ENCODE data around the gene MORC3. TPM values are rescaled to one million over a fixed set of nuclear protein-coding genes. Genes with fewer than 3 reads are reported as not detected.

The MORC3 gene
- total and polyA plus RNA-seq, 2 of the 4 experiments (the other 2 are of a cell fraction) = 14.0 to 23.5 TPM

DNA sequence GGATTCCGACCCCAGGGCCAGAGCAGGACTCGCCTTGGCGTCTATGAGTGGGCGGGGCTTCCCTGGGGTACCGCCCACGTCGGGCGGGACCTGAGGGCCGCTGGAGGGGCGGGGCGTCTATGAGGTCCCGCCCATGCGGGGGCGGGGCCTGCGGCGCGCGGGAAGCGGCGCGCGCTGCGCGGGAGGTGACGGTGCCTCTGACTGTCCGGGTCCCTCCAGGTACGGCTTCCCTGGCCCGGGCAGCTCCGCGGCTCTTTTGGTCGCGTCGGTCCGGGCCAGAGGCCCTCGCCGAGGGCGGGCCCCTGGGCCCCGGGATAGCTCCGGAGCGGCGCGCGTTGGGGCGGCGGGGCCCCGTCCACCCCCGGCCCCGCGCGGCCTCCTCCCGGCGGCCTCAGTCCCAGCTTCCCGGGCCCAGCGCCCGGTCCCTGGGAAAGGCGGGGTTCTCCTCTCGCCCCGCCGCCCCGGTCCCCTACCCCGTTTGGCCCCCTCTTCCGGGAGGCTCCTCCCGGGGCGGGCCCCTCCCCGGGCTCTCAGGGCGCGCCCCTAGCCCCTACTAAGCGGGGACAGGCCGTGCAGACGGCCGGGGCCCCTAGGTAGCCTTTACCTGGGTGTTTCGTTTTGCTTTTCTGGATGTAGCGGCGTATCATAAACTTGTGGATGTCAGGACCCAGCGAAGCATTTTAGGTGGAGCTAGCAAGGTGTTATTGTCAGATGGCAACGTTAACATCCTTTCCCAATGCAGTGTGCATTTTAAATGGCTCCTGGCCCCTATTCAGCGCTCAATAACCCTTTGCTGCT, 65.4 kb downstream of the MORC3 start, which contains the start of gene CHAF1B:
Gene CHAF1B, plus strand, starts transcription at position 160 of the 798 bp plus-strand sequence. CDS start 745 bp downstream, outside the sequence.
- peaks cover 3 to 19% of the 10 kb centered on the region in 2 experiments; a peak in 2 of 4 replicates for H3K79me1 ChIP-seq (ENCODE audit: low read depth in 1 of 2, low read length in 2 of 2)
- no peak within 1 kb of the TSS; the same call in 1 of the 2 replicates for H3K27ac ChIP-seq (ENCODE audit: insufficient read depth, low read length)
- no peak within 1 kb of the TSS for H2BK5ac ChIP-seq (ENCODE audit: low read depth, low read length, poor library complexity, severe bottlenecking)
- DNase-seq (peak; percentile 65), ATAC-seq (ENCODE audit: low read depth) (peak; percentile 96)
- no peak within 1 kb of the TSS for H2BK20ac ChIP-seq (ENCODE audit: low read depth, low read length)
- TF ChIP-seq RCOR1 (IDR thresholded peaks at IDR 0.05; ENCODE audit: insufficient replicate concordance, low read length) (no peak), POLR2A (IDR thresholded peaks at IDR 0.05; ENCODE audit: low read depth, low read length) (peak; percentile 42; the same call in 1 of the 2 replicates), USF2 (IDR thresholded peaks at IDR 0.05; ENCODE audit: low read depth, low read length) (no peak)
- H2AK9ac ChIP-seq (replicated peaks; ENCODE audit: low read depth, low read length, poor library complexity) = peak within 1 kb of the TSS; percentile 3
- H3K56ac ChIP-seq (ENCODE audit: extremely low read depth, insufficient read depth, low read length) = 0 out of 2 replicates have a peak within 1 kb of the TSS, but pooled peaks have one; percentile 16
- H3K14ac ChIP-seq (replicated peaks; ENCODE audit: low read depth, low read length) = 0 out of 2 replicates have a peak within 1 kb of the TSS, but pooled peaks have one; percentile 15
- no peak within 1 kb of the TSS for H3K18ac ChIP-seq (ENCODE audit: low read depth, low read length)
- H4K8ac ChIP-seq (ENCODE audit: low read depth in 2 of 2, low read length in 2 of 2) = no peak within 1 kb of the TSS; a peak in 1 of 4 replicates
- H2BK120ac ChIP-seq (ENCODE audit: low read depth, low read length) = no peak within 1 kb of the TSS
- H2BK15ac ChIP-seq (ENCODE audit: low read depth, low read length) = no peak within 1 kb of the TSS
- H2AFZ ChIP-seq (replicated peaks; ENCODE audit: low read length, poor library complexity) = peak within 1 kb of the TSS; percentile 66
- peak within 1 kb of the TSS; percentile 94 for H3K23ac ChIP-seq (ENCODE audit: low read depth, low read length)
- POLR2A ChIA-PET (ENCODE audit: unreplicated experiment) = no interaction called here
- dilution Hi-C loops (cut with HindIII; ENCODE audit: low sequenced_read_pairs, unreplicated experiment) = no loop called here
- H3K36me3 ChIP-seq (ENCODE audit: control insufficient read depth, insufficient read depth, low read length) = no peaks in the 10 kb centered on the region; the same call in 1 of the 2 replicates
- no peaks in the 10 kb centered on the region for H4K20me1 ChIP-seq (ENCODE audit: insufficient read depth, low read length)
- H3K9me1 ChIP-seq (ENCODE audit: insufficient read depth, low read length) = no peaks in the 10 kb centered on the region; the same call in 1 of the 2 replicates
- H4K91ac ChIP-seq (ENCODE audit: insufficient read depth, low read depth, low read length) = no peak within 1 kb of the TSS
- peak within 1 kb of the TSS; percentile 15; the same call in 1 of the 2 replicates for H3K4ac ChIP-seq (ENCODE audit: low read depth, low read length)
- WGBS, 2 experiments (ENCODE audit: extremely low coverage in 2 of 2, insufficient read length in 1 of 2) = 0% methylated on average over 28 of the region's 77 CpGs; no CpG with 5 or more reads in 1 of the 2 experiments
- peak within 1 kb of the TSS; percentile 99 for H3K4me2 ChIP-seq (ENCODE audit: low read depth, low read length)
- H3K9me3 ChIP-seq (ENCODE audit: control insufficient read depth, insufficient read depth, low read length) = no peaks in the 10 kb centered on the region
- intact Hi-C loops (cut with micrococcal nuclease) = no loop called here
- no TSS peak for BruUV-seq (replicated peaks)
- peak within 1 kb of the TSS; percentile 77 for H3K4me3 ChIP-seq (ENCODE audit: insufficient read depth, low read depth, low read length)
- CTCF ChIA-PET = interaction anchor here (0.6 kb wide), 1 partner anchor 1141 kb away, joined by 3 read pairs; no protein-coding TSS in a partner anchor
- peak within 1 kb of the TSS; percentile 10; the same call in 1 of the 2 replicates for H2AK5ac ChIP-seq (ENCODE audit: low read depth, low read length)
- peak within 1 kb of the TSS; percentile 16; the same call in 1 of the 2 replicates for H4K5ac ChIP-seq (ENCODE audit: low read depth, low read length)
- H3K4me1 ChIP-seq (ENCODE audit: control insufficient read depth, insufficient read depth, low read length) = peaks cover 4% of the 10 kb centered on the region; the same call in 1 of the 2 replicates
- H3K27me3 ChIP-seq (ENCODE audit: control insufficient read depth, insufficient read depth, low read length) = no peaks in the 10 kb centered on the region
- in situ Hi-C loops (cut with MboI; ENCODE audit: low sequenced_read_pairs) = no loop called here
- peak within 1 kb of the TSS; percentile 53 for H3K9ac ChIP-seq (ENCODE audit: low read depth, low read length)

Measured in IMR-90 (cell line).